ENCODE results near the gene INS. TPM values are rescaled to one million over a fixed set of nuclear protein-coding genes. Genes with fewer than 3 reads are reported as not detected.

INS gene
- polyA plus RNA-seq (2014; cell fraction: cytosol; rRNA removed), result not detected in 2 replicates
- polyA plus RNA-seq (2014; cell fraction: nucleus; rRNA removed), result 4.0 TPM in 1 of 2 replicates, not detected in the other

DNA sequence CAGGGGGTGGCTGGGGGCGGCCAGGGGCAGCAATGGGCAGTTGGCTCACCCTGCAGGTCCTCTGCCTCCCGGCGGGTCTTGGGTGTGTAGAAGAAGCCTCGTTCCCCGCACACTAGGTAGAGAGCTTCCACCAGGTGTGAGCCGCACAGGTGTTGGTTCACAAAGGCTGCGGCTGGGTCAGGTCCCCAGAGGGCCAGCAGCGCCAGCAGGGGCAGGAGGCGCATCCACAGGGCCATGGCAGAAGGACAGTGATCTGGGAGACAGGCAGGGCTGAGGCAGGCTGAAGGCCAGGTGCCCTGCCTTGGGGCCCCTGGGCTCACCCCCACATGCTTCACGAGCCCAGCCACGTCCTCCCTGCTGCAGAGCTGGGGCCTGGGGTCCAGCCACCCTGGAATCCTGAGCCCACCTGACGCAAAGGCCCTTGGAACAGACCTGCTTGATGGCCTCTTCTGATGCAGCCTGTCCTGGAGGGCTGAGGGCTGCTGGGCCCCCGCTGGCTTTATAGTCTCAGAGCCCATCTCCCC, at the start of gene INS:
TSS of gene INS (minus strand) at position 474 of the 524 bp plus-strand sequence. CDS start at position 236, 238 bp downstream.
- no peak for DNase-seq (ENCODE audit: low spot score)

DNA sequence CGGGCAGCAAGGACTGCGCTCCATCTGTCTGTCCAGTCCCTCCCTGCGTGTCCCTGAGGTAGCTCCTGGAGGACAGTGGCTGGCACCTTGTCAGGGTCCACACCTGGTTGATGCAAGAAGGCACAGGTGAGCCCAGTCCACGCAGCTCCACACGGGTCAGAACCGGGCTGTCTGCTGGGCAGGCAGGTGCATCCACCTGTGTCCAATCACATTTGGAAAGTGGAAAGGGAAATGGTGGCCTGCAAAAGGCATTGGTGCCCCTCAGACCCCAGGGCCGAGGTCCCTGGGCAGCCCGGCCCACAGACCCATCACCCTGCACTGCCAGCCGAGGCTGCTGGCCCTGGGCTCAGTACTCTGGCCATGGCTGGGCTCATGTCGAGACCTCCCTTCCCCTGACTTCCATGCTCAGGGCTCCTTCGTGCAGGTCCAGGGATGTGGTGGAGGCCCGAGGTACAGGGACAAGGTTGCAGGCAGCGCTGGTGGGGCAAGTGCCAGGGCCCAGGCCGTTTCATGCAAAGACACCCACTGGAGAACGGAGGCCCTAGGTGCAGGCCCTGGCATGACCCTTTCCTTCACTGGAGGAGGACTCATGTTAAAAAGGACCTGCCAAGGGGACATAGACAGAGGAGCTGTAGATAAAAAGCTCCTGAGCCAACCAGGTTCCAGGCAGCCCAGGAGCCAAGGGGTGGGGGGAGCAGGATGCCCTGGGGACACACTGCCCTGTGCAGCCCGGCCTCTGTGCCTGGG, 49.5 kb upstream of the INS start:
- DNase-seq (ENCODE audit: low spot score), result no peak

DNA sequence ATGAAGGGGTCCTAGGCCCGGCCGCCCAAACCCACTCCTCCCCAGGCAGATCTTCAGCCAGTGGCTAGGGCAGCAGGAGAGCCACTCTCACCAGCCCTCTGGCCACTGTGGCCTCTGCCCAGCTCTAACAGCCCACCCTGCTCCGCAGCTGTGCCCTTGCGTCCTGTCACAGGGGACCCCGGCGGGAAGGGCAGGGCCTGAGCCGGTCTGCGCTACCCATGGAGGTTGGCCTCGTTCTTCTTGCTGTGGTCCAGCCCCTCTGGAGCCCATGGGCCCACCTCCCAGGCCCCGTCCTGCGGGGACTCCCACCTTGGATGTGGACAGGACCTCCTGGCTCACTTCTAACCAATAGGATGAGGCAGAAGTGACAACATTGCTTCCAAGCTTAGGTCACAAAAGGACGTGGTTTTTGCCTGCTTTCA, 48.9 kb upstream of the INS start:
- DNase-seq (ENCODE audit: low spot score), result no peak

- DNase-seq (ENCODE audit: low spot score), result no peak
These were observed 48.4 kb upstream of the INS start for GRCh38 chr11:2209370-2209801.

DNA sequence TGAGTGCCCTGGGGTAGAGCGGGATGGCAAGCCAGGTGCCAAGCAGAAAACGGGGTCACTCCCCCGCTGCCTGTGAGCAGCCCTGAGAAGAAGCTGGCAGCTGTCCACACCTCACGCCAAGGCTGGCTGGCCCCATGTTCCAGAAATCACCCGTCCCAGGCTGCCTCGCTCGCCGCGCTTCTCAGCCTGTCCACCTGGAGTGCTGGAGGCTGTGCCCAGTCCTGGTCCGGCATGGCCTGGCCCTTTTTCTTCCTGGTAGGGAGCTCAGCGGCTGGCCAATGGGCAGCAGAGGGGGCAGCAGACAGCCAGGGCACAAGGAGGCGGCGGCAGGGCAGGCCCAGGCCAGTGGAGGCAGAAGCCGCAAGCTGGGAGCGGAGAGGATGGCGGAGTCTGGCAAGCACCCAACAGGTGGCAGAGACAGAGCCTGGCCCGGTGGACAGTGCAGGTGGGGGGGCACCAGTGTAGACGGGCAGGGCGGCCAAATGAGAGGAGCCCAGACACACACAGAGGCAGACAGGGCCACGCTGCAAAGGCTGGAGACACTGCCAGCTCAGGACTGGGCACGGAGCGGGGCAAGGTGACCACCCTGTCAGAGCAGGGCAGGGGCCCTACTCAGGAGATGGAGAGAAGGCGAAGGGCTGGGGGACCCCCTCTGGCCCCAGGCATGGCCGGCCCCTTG, 47.8 kb upstream of the INS start:
- DNase-seq (ENCODE audit: low spot score), result no peak

GRCh38 chr11:2207773-2208621, 47.0 kb upstream of the INS start:
- no peak for DNase-seq (ENCODE audit: low spot score)

GRCh38 chr11:2207212-2207611, 46.2 kb upstream of the INS start:
- no peak for DNase-seq (ENCODE audit: low spot score)

DNA sequence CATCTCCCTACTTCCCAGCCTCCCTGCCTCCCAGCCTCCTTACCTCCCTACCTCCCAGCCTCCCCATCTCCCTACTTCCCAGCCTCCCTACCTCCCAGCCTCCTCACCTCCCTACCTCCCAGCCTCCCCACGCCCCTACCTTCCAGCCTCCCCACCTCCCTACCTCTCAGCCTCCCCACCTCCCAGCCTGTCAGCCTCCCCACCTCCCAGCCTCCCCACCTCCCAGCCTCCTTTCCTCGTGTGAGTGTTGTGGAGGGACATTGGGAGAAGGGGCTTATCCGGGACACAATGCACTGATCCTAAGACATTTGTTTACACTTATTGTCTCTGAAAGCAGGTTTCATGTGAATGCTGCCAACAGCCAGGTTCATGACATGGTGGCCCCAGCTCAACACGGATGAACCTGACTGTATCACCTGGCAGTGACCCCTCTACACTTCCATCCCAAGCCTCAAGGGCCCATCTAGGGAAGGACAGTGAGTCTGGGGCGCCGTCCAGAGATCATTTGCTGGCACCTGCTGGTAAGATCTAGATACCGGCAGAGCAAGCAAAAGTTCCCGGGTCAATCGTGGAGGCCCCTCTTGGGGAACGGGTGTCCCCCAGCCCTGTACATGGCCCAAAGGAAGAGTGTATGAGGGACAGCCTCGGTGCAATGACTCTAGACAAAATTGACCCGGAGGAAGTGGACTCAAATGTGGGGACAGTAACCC, 45.1 kb upstream of the INS start:
- DNase-seq (ENCODE audit: low spot score), result no peak

DNA sequence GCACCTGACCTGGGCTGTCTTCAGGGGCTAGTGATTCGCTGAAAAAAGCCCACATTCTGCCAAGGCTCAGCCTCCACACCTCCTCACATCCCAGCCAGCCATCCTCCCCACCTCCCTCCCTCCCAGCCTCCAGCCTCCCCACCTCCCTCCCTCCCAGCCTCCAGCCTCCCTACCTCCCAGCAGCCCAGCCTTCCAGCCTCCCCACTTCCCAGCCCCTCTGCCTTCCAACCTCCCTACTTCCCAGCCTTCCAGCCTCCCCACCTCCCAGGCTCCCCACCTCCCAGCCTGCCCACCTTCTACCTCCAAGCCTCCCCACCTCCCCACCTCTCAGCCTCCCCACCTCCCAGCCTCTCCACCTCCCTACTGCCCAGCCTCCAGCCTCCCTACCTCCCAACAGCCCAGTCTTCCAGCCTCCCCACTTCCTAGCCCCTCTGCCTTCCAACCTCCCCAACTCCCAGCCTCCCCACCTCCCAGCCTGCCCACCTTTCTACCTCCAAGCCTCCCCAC, 44.3 kb upstream of the INS start:
- DNase-seq (ENCODE audit: low spot score), result no peak

DNA sequence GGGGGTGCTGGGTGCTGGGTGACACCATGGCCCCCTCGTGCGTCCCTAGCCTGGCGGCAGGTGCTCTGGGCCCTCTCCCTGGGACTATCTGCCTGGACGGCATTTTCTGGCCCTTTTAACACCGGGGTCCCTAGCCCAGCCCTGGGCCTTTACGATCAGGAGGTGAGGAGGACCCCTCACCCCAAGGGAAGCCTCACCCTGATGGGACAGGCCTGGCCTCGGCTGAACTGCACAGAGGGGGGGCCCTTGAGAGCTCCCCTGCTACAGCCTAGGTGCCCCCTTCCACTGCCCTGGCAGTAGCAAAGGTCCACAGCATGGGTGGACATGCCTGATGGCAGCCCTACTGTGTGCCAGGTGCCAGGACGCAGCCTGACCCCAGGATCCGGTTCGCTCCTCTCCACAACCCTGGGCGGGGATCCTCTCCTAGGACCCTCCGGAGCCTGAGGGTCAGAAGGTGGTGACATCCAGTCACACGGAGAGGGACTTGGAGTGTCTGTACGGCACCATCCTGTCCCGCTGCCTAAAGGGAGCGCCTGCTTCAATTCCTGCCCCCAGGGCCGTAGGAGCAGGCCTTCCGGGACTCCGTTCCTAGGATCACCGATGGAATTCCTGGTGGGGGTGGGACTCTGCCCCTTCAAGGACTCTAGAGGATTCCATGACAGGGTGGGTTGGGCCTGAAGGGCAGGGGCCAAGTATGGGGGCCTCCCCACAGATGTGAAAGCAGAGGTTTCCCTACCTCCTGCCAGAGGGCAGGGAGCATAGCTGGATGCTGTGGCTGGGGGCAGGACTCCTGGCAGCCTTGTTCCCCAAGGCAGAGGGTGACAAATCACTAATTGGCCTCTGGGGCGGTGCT, 43.6 kb upstream of the INS start:
- DNase-seq (ENCODE audit: low spot score), result no peak

GRCh38 chr11:2203440-2204259, 42.6 kb upstream of the INS start:
- no peak for DNase-seq (ENCODE audit: low spot score)

GRCh38 chr11:2202900-2203439, 42.0 kb upstream of the INS start:
- DNase-seq (ENCODE audit: low spot score), result no peak

DNA sequence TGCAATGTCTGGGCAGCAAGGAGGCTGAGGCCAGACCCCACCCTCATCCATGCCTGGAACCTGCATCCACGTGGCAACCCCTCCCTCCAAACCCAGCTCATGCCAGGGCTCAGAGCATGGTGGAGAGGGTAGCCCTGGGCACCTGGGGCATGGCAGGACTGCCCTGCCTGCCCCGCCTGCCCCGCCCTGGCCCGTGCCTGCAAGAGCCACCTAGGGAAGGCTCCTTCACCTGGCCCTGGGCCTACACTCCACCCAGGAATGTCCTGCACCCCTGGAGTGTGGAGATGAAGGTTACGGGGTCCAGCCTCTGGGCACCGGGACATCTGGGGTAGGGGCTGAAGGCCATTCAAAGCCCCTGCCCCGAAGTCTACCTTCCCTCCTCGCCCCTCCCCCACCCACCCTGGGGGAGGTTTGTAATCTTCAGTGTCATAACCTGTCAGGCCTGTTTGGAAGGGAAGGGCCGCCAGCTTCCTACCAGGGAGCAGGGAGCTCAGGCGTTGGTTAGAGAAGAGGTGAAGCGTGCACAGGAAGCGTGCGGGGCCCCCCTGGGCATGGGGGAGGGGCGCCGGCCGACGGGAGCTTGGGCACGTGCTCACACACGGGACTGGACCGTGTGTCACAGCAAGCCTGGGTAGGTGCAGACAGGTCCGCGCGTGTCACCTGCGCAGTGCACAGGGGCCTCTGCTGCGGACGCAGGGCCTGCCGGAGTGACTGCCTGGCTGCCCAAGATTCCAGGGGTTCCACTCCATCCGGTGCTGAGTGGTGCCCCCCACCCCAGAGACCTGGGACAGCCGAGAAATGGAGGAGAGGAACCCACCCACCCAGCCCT, 41.3 kb upstream of the INS start:
- no peak for DNase-seq (ENCODE audit: low spot score)

DNA sequence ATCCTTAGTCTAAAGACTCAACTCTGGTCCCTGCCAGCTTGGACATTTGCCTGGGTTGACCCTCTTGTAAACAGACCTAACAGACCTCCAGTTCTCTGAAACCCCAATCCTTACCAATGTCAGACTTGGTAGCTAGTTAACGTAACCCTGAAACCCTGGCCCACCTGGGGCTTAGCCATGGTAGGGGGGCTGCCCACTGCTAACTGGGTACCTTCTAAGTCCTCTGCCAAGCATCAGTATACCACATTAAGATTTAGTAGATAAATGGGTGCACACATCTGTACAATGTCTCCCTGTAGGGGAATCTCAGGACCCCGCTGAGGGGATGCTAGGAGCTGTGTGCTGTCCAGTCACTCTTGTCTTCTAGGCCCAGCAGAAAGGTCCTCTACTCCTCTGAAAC, 40.5 kb upstream of the INS start:
- no peak for DNase-seq (ENCODE audit: low spot score)

DNA sequence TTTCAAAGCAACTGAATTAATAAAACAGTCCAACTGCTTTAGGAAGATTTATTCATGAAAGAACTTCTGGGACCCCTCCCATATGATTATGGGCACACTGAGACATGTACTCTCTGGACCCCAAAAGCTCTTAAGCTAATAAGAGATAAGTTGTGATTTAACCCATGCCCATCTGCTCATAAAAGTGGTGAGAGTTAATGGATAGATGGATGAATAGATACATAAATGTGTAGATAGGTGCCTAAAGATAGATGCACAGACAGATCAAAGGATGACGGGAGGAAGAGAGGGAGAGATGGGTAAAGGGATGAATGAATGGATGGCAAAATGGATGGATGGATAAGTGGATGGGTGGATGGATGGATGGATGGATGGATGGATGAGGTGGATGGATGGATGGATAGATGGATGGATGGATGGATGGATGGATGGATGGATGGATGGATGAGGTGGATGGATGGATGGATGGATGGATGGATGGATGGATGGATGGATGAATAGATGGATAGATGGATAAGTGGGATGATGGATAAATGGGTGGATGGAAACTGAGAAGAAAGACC, 40.0 kb upstream of the INS start:
- no peak for DNase-seq (ENCODE audit: low spot score)

DNA sequence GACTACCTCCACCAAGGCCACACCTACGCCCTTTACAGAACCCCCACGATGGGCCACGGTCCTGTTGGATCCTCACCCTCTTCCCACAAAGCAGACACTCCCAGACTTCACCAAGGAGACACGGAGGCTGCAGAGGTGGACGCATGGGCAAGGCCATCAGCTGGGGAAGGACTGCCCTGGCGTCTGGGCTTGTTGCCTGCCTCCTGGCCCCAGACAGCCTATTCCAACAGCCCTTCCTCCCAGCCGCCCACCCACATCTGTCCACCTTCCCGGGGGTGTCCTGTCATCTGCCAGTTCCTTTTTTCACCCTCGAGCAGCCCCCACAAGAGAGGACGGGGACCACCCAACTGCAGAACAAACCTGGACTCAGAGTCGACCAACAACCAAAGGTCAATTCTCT, 39.5 kb upstream of the INS start:
- no peak for DNase-seq (ENCODE audit: low spot score)

Data from SK-N-DZ (cell line).